ENCODE results near the gene AGAP1. TPM values are rescaled to one million over a fixed set of nuclear protein-coding genes. Genes with fewer than 3 reads are reported as not detected.

The AGAP1 gene
- polyA plus RNA-seq, 1 donor from 2014 or later = 17.4 TPM

- TF ChIP-seq POLR2AphosphoS5 (IDR thresholded peaks at IDR 0.05) = no peak
- no peak for TF ChIP-seq REST (IDR thresholded peaks at IDR 0.05; ENCODE audit: borderline replicate concordance)
- TF ChIP-seq RAD21 (conservative IDR thresholded peaks at IDR 0.05) = no peak
- no peak for TF ChIP-seq TAF1 (IDR thresholded peaks at IDR 0.05; ENCODE audit: low read depth)
- TF ChIP-seq SMC3 (conservative IDR thresholded peaks at IDR 0.05; ENCODE audit: poor library complexity) = no peak
- no peak for TF ChIP-seq EZH2 (IDR thresholded peaks at IDR 0.05; ENCODE audit: borderline replicate concordance, insufficient read depth, low read length, poor library complexity, severe bottlenecking)
- TF ChIP-seq CTCF (IDR thresholded peaks at IDR 0.05; ENCODE audit: poor library complexity, severe bottlenecking) = no peak
- Histone ChIP-seq H3K27me3 (ENCODE audit: insufficient read depth, low read depth, low read length) (no peaks in the 10 kb centered on the region), H3K4me2 (ENCODE audit: low read length) (no peak overlapping the region), H2AFZ (ENCODE audit: low read depth, low read length) (no peak overlapping the region), H4K20me1 (ENCODE audit: insufficient read depth) (no peaks in the 10 kb centered on the region), H3K4me3 (ENCODE audit: low read length) (no peak overlapping the region), H3K36me3 (ENCODE audit: insufficient read depth, low read length) (no peaks in the 10 kb centered on the region), H3F3A (ENCODE audit: insufficient read depth, low read length, poor library complexity, severe bottlenecking) (no peaks in the 10 kb centered on the region), H3K79me2 (replicated peaks; ENCODE audit: insufficient read depth, low read length) (no peaks in the 10 kb centered on the region), H3K9ac (ENCODE audit: low read length) (no peak overlapping the region), H3K27ac (ENCODE audit: low read length) (no peak overlapping the region), H3K9me2 (ENCODE audit: insufficient read depth, low read length) (no peaks in the 10 kb centered on the region), H3K9me3 (ENCODE audit: low read length) (no peaks in the 10 kb centered on the region)
Measured at GRCh38 chr2:235984552-235984951, 490.7 kb downstream of the AGAP1 start.

DNA sequence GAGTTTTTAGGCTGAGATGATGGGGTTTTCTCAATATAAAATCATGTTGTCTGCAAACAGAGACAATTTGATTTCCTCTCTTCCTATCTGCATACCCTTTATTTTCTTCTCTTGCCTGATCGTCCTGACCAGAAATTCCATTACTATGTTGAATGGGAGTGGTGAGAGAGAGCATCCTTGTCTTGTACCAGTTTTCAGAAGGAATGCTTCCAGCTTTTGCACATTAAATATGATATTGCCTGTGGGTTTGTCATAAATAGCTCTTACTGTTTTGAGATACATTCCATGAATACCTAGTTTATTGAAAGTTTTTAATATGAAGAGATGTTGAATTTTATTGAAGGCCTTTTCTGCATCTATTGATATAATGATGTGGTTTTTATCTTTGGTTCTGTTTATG is 492.5 kb downstream of the AGAP1 start:
- H3K27ac ChIP-seq (ENCODE audit: low read length) = no peak overlapping the region
- no peak overlapping the region for H3K4me2 ChIP-seq (ENCODE audit: low read length)
- H3F3A ChIP-seq (ENCODE audit: insufficient read depth, low read length, poor library complexity, severe bottlenecking) = no peaks in the 10 kb centered on the region
- H3K9ac ChIP-seq (ENCODE audit: low read length) = no peak overlapping the region
- H3K9me3 ChIP-seq (ENCODE audit: low read length) = no peaks in the 10 kb centered on the region
- no peak overlapping the region for H2AFZ ChIP-seq (ENCODE audit: low read depth, low read length)
- H3K4me3 ChIP-seq (ENCODE audit: low read length) = no peak overlapping the region
- no peaks in the 10 kb centered on the region for H3K79me2 ChIP-seq (replicated peaks; ENCODE audit: insufficient read depth, low read length)
- H3K36me3 ChIP-seq (ENCODE audit: insufficient read depth, low read length) = no peaks in the 10 kb centered on the region
- H3K27me3 ChIP-seq (ENCODE audit: insufficient read depth, low read depth, low read length) = no peaks in the 10 kb centered on the region
- H4K20me1 ChIP-seq (ENCODE audit: insufficient read depth) = no peaks in the 10 kb centered on the region
- no peaks in the 10 kb centered on the region for H3K9me2 ChIP-seq (ENCODE audit: insufficient read depth, low read length)
- TF ChIP-seq REST (IDR thresholded peaks at IDR 0.05; ENCODE audit: borderline replicate concordance) = no peak
- no peak for TF ChIP-seq EZH2 (IDR thresholded peaks at IDR 0.05; ENCODE audit: borderline replicate concordance, insufficient read depth, low read length, poor library complexity, severe bottlenecking)
- TF ChIP-seq SMC3 (conservative IDR thresholded peaks at IDR 0.05; ENCODE audit: poor library complexity) = no peak
- no peak for TF ChIP-seq MXI1 (conservative IDR thresholded peaks at IDR 0.05; ENCODE audit: poor library complexity, severe bottlenecking)
- TF ChIP-seq EP300 (conservative IDR thresholded peaks at IDR 0.05; ENCODE audit: poor library complexity, severe bottlenecking) = no peak

All from neural cell (in vitro differentiated cells).